SW480 (cell line): ENCODE data around the gene FUT9.
"Not testable (repeated sequence)": the region's sequence is repeated elsewhere in the genome, so short reads cannot be mapped to it uniquely, and the experiment has no call there.

Source experiments
- DNase-seq: peaks from one replicate; pipeline ENCODE4 v3.0.0-alpha.2; 2016; ENCODE audit warnings: low spot score

The FUT9 gene

DNA sequence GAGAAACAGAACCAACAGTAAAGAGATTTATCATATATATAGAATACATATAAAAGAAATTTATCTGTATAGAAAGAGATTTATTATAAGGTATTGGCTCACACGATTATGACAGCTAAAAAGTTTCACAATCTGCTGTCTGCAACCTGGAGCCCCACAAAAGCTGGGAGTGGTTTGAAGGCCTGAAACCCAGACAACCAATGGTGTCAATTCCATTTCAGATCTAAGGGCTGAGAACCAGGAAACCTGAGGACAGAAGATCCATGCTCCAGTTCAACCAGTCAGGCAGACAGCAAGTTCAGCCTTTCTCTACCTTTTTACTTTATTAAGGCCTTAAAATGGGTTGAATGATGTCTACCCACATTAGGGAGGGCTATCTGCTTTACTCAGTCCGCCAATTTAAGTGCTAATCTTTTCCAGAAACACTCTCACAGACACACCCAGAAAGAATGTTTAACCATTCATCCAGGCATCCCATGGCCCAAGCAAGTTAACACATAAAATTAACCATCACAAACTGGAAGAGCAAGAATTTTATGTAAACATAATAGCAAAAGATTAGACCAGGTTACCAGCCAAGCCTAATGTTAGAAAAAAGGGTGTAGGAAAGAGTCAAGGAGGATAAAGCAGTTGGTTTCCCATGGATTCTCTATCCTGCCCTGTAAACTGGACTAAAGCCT lies 170.9 kb downstream of the FUT9 start:
- no peak for DNase-seq

DNA sequence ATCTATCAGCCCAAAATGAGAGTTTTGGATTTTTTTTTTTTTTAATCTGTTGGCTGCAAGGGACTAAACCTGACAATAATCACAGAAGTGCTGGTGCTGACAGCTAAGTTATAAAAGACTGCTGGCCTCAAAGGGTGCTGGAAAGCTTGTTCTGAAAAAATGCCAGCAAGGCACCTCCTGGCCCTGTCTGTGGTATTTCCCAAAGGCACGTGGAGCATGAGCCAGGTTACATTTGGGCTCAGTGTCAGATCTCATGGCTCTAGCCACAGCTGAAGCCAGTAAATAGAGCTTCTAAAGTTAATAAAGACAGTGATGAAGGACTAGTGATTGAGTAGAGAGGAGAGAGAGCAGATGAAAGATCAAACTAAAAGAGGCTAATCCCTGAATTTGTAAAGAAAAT lies 178.9 kb downstream of the FUT9 start:
- no peak for DNase-seq

DNA sequence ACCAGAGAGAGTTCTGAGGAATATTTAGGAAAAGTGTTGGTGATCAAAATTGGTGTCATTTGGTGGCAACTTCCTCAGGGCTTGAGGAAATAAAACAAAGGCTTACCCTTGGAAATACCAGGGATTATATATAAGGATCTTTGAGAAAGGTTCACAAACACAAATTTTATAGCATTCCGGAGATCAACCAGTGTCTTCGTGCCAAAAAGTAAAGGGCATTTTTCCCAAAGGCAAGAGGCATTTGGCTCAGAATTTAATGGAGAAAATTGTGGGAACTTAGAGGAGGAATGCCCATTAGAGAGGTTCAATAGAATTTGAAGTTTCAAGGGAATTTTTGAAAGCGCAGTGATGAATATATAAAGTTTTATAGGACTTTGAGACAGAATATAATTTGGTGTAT lies 179.5 kb downstream of the FUT9 start:
- no peak for DNase-seq

DNA sequence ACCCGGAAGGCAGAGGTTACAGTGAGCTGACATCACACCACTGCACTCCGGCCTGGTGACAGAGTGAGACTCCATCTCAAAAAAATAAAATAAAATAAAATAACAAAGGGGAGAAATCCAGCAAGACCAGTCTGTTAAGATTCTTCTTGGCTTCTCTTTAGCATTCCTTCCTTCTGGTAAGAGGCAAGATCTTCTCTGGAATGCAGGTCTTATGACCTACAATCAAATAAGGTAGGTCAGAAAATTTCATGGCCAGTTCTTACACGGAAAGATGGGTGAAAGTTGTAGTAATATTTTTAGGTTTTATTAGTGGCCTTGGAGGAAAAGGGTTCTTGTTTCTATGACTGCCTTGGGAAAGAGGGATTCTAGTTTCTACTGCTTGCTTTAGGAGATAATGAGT lies 180.9 kb downstream of the FUT9 start:
- DNase-seq, result no peak

DNA sequence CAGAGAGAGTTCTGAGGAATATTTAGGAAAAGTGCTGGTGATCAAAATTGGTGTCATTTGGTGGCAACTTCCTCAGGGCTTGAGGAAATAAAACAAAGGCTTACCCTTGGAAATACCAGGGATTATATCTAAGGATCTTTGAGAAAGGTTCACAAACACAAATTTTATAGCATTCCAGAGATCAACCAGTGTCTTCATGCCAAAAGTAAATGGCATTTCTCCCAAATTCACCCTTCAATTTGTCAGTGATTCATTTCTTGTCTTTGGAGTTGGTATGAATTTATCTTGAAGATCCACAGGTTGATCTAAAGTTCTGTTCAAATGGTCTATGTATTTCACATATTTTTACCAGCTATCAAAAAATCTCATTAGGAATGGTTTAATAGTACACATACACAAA lies 181.5 kb downstream of the FUT9 start:
- DNase-seq, result no peak

DNA sequence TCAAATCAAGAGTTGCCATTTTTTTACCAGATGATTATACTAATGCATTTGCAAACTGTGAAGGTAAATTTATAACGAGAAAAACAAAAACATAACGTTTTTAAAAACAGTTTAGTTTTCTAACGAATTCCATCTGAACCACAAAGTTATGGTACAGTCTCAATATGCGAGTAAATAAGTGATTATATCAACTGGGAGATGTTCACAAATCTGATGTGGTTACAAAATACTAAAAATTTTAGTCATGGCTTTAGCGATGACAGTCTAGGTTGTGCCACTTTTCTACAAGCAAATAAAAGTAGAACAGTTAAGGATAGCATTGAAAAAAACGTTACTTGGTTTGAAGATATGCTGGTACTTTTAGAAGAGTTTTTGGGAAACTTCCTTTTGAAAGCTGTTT lies 186.8 kb downstream of the FUT9 start:
- no peak for DNase-seq

DNA sequence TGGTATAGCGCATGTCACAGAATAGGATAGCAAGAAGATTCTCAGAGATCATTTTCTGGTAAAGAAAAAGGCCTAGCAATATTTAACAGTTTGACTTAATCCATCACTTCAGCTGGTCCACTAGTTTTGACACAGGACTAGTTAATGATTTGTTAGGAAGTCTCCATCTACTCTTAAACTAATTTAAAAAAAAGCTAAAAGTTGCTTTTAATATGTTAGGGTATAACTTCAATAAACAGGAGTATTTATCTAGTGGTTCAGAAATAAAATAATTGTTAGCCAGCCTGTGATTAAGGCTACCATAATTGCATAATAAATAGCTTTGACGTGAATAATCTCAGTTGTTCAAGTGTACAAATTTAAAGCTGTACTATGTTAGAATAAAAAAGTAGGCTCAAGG lies 195.6 kb downstream of the FUT9 start:
- no peak for DNase-seq

DNA sequence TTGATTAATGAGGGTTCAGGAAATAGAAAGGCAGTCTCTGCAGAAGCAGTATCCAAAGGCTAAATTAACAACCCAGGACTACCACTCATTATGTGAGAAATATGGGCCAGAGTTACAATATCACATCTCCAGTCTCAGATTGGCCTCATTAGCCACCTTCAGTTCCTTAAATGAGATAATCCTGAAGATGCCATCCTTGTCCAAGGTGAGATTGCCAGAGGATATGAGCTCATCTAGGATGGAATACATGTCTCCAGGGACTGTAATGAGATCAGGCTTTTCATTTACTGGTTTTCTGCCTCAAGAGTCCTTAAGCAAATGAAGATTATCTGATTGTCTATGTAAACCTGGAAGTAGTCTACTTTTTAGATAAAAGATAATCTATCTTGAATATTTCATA lies 196.3 kb downstream of the FUT9 start:
- DNase-seq, result no peak

DNA sequence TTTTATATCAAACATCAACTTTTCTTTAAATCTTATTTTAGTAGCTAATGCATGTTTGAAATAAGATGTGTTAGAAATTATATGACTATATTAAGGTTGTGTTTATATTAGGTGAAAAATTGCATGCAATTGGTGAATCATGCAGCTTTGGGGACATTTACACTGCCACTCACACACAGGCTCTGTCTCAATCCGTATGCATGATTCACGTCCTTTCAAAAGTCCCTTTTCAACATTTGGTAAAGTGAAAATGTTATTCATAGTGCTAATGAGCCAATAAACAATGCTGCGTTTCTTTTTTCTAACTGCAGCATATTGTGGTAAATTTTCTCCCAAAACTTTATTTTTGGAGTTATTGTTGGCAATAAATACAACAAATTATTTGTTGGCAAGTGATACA lies 198.0 kb downstream of the FUT9 start:
- no peak for DNase-seq

DNA sequence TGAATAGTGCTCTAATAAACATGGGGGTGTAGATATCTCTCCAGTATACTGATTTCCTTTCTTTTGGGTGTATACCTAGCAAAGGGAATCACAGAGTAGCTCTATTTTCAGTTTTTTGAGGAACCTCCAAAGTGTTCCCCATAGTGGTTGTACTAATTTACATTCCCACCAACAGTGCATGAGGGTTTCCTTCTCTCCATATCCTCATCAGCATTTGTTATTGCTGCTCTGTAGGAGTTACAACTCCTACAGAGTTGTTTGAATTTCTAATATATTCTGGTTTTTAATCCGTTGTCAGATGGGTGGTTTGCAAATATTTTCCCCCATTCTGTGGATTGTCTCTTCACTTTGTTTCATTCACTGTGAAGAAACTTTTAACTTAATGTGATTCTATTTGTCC lies 207.9 kb downstream of the FUT9 start:
- no peak for DNase-seq

DNA sequence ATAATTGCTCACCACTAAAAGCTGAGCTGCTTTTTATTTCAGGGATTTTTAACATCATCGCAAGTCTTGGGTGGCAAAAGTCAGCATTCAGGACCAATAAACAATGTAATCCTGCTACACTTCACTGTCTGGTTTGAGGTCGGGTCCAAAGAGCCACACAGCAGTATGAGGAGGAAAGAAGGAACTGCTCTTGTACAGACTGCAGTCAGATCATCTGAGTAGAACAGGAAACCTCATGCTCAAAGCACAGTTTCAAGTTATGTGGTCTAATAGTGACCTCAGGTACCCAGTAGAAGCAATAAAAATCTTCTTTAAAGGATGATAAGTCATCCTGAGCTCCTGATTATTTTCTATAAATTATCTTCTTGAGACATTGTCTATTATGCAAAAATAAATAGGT lies 211.4 kb downstream of the FUT9 start:
- DNase-seq, result no peak

DNA sequence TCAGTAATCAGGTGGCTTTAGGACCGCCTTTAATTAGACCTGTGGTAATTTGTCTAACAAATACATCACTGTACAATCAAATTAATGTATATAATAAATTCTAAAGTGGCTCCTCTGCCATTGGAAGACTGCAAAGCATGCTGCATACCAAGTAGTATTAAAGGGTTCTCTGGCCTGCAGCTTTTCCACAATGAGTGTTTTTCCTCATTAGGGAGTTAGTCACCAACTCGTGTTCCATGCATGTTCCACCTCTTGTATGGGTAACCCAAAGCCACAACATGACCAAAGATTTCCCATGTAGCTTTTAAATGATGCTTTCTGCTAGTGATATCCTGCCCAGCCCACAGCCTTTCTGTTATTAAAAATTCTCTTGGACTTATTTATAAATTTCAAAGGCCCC lies 218.7 kb downstream of the FUT9 start:
- DNase-seq, result no peak

DNA sequence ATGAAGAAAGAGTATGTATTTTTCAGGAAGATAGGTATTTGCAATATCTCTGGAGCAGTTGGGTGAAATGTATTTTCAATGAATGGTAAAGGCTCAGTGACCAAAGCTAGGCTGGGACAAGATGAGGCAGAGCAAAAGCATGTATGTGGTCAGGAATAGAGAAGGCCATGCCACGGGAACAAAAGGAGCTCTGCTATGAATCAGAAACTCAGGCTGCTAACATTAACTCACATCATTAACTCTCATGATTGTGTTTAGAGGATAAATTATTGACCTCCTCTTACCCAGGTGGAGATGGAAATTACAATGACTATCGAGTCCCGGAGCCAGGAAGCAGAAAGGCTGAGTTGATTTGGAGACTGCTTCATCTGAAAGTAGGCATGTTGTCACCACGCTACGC lies 220.2 kb downstream of the FUT9 start:
- DNase-seq, result no peak

DNA sequence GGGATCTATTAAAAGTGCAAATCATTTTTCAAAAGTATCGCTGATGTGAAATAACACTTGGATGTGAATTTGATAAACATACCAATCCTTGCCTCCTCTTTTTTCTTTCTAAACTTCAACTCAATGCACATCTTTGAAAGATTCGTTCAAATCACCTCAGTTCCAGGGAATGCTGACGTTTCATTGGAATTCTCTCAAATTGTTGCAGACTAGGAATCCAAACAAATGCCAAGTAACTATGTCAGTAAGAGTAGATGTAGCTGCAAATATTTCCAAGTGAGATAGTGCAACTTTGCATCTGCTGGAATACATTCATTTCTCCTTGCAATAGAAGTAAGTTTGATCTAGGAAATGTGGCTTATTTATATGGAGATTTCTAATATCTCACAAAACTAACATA lies 220.7 kb downstream of the FUT9 start:
- no peak for DNase-seq

DNA sequence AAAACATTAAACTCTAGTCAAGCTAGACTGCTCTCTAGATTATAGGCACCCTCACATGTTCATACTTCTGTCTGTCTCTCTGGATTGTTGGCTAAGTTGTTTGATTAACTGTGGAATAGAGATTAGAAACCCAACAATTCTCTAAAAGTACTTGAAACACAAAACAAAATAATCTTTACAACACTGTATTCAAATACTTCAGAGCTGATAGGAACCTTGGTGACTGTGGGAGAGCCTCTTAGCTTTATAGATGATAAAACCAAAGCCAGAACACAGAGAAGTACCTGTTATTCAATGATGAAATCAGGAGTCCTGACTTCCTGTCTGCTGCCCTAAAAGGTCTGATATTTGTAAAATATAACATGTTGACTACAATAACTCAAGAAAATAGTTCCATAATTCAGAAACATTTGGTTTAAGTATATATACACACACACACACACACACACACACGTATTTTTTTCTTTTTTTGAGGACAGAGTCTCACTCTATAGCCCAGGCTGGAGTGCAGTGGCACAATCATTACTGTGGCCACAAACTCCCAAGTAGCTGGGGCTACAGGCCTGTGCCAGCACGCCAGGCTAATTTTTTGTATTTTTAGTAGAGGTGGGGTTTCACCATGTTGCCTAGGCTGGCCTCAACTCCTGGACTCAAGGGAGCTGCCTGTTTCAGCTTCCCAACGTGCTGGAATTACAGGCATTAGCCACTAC lies 222.0 kb downstream of the FUT9 start:
- no peak for DNase-seq

DNA sequence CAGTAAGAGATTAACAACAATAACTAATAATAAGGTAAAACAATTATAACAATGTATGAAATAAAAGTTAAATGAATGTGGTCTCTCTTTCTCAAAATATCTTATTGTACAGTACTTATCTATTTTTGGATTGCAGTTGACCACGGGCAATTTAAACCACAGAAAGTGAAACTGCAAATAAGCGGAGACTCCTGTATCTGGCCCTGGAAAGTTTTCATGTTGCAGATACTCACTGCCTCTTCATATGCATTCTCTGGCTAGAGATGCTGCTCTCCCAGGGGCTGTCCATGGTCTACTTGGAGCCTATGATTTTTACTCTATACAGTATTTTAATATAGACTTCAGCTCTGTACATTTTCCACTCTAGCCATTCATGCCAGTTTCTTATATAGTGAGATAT lies 230.8 kb downstream of the FUT9 start:
- no peak for DNase-seq

DNA sequence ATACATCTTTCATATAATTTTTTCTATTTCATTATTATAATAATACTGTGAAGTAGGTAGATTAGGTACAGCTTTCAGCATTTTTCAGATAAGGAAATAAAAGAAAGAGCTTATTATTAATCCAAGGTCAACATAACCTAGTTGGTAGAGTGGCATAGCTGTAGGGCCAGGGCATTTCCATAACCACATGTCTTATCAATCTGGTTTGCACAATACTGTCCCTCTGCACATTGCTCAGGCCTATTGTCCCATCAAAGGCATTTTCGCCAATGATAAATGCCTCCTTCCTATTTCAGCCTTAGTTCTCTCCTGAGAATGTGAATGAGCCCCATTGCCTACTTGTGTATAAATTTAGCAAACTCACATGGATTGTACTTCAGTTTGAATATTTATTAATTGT lies 234.0 kb downstream of the FUT9 start:
- DNase-seq, result no peak

DNA sequence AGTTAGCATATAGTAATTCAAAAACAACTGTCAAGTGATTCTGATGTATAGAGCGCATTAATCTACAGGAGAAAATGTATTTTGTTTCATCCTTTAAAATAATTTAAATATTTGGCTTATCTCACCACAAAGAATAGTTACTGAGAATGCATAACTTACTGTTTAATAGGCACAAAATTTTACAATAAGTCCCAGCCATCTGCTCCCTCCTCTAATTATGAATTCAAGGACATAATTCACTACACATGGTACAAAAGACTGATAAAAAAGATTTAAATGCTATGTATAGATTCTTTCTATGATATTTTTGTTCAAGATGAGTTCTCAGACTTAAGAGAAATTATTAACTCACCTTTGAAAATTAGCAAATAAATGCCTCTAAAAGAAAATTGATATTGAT lies 242.0 kb downstream of the FUT9 start:
- no peak for DNase-seq

DNA sequence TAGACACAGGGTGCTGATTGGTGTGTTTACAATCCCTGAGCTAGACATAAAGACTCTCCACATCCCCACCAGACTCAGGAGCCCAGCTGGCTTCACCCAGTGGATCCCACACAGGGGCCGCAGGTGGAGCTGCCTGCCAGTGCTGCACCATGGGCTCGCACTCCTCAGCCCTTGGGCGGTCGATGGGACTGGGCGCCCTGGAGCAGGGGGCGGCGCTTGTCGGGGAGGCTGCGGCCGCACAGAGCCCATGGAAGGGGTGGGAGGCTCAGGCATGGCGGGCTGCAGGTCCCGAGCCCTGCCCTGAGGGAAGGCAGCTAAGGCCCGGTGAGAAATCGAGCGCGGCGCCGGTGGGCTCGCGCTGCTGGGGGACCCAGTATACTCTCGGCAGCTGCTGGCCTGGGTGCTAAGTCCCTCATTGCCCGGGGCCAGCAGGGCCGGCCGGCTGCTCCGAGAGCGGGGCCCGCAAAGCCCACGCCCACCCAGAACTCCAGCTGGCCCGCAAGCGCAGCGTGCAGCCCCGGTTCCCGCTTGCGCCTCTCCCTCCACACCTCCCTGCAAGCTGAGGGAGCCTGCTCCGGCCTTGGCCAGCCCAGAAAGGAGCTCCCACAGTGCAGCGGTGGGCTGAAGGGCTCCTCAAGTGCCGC lies 245.1 kb downstream of the FUT9 start:
- not testable (repeated sequence) for DNase-seq
